Smooth muscle cell (in vitro differentiated cells): ENCODE results near the gene LALBA. TPM values are rescaled to one million over a fixed set of nuclear protein-coding genes. Genes with fewer than 3 reads are reported as not detected.

ENCODE experiments used
- DNase-seq: peaks from one replicate; lab custom pipeline; 2025; ENCODE audit not compliant: unreplicated experiment; lab: John Stamatoyannopoulos, UW
- H2AFZ ChIP-seq: fragments of 200-600 bp; sonication (generic); 2 replicates; pipeline ENCODE4 v1.6.0; 2016; ENCODE audit warnings: antibody characterized with exemption, low read depth, mild to moderate bottlenecking
- H3F3A ChIP-seq: fragments of 200-600 bp; sonication (generic); 2 replicates; pipeline ENCODE4 v1.6.0; 2017; ENCODE audit warnings: antibody characterized with exemption, low read depth
- H3K27ac ChIP-seq: fragments of 200-600 bp; sonication (generic); 2 replicates; pipeline ENCODE4 v1.5.1; 2016; ENCODE audit warnings: low read depth, mild to moderate bottlenecking
- H3K27me3 ChIP-seq: fragments of 200-600 bp; sonication (generic); 2 replicates; pipeline ENCODE4 v1.6.1; 2016; ENCODE audit warnings: low read depth, mild to moderate bottlenecking
- H3K36me3 ChIP-seq: fragments of 200-600 bp; sonication (generic); 2 replicates; pipeline ENCODE4 v1.5.1; 2016; ENCODE audit warnings: low read depth
- H3K4me1 ChIP-seq: fragments of 200-600 bp; sonication (generic); 2 replicates; pipeline ENCODE4 v1.5.1; 2016; ENCODE audit warnings: low read depth
- H3K4me2 ChIP-seq: fragments of 200-600 bp; sonication (generic); 2 replicates; pipeline ENCODE4 v1.6.0; 2016; ENCODE audit warnings: mild to moderate bottlenecking
- H3K4me3 ChIP-seq: fragments of 200-600 bp; sonication (generic); 2 replicates; pipeline ENCODE4 v1.5.1; 2016; ENCODE audit warnings: mild to moderate bottlenecking
- H3K79me2 ChIP-seq: fragments of 200-600 bp; sonication (generic); 2 replicates; pipeline ENCODE4 v1.6.0; 2016; ENCODE audit warnings: low read depth, mild to moderate bottlenecking
- H3K9ac ChIP-seq: fragments of 200-600 bp; sonication (generic); 2 replicates; pipeline ENCODE4 v1.6.0; 2016; ENCODE audit warnings: low read depth
- H3K9me3 ChIP-seq: fragments of 200-600 bp; sonication (generic); replicated peaks from 2 replicates; pipeline ENCODE4 v1.5.1; 2016; ENCODE audit warnings: low read depth
- H4K20me1 ChIP-seq: fragments of 200-600 bp; sonication (generic); 2 replicates; pipeline ENCODE4 v1.6.0; 2016; ENCODE audit warnings: low read depth
- WGBS: methylation state at CpG from one replicate; pipeline ENCODE4 v1.1.7; 2016; ENCODE audit warnings: low lambda C conversion rate; 5-methylcytosine and 5-hydroxymethylcytosine counted together
- polyA plus RNA-seq: library from polyadenylated mRNA; unstranded; fragments of >200 nt; fragmentation: Nextera tagmentation; extraction: Ambion mirVana; gene quantifications from 2 replicates; pipeline ENCODE4 v1.2.1, GENCODE V29; 2016
- total RNA-seq: library from RNA; depleted of rRNA; stranded (reverse); fragments of >200 nt; gene quantifications from 2 replicates; pipeline ENCODE4 v1.2.3, GENCODE V29; 2014
- TF ChIP-seq, protein P1 (sequence below): fragments of 200-600 bp; sonication (generic); IDR thresholded peaks from 2 replicates; pipeline ENCODE4 v1.5.1; 2017; ENCODE audit warnings: borderline replicate concordance, mild to moderate bottlenecking, antibody characterized with exemption; ENCODE audit not compliant: insufficient read depth, poor library complexity, severe bottlenecking

The LALBA gene
- total and polyA plus RNA-seq, 2 experiments from 2014 or later, result not detected

DNA sequence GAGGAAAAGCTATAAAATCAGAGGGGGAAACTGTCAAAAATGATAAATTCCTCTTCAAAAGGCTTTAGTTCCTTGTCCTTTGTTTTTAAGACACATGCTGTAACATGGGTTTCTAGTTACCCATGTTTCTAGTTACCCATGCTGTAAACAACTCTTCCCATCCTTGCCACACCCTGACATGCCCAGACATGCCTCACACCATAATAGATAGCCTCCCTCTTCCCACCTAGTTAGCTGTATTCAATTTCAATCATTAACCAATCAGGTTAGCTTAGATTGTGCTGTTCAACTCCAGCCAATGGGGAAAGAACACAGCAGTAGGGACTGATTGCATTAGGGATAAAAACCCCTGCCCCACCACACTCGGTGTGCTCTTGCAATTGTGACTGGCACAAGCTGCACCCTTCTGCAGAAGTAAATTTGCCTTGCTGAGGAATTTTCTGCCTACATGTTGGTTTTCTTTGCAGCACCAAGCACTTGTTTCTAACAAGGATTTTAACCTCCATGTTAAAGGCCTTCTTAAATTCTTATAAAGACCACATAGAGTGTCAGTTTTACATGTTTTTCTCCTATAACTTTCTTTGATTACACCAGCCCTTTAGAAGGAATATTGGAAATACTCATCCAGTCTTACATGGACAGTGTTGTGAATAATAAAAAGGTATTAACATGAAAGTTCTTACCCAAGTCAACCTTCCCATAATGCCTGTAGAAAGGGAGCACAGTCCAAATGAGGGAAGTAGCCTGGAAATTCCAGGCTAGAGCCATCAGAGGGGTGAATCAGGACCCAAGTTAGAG is 32.5 kb upstream of the LALBA start:
- TF ChIP-seq, protein P1, sequence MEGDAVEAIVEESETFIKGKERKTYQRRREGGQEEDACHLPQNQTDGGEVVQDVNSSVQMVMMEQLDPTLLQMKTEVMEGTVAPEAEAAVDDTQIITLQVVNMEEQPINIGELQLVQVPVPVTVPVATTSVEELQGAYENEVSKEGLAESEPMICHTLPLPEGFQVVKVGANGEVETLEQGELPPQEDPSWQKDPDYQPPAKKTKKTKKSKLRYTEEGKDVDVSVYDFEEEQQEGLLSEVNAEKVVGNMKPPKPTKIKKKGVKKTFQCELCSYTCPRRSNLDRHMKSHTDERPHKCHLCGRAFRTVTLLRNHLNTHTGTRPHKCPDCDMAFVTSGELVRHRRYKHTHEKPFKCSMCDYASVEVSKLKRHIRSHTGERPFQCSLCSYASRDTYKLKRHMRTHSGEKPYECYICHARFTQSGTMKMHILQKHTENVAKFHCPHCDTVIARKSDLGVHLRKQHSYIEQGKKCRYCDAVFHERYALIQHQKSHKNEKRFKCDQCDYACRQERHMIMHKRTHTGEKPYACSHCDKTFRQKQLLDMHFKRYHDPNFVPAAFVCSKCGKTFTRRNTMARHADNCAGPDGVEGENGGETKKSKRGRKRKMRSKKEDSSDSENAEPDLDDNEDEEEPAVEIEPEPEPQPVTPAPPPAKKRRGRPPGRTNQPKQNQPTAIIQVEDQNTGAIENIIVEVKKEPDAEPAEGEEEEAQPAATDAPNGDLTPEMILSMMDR, result no peak
- 67% methylated on average over 1 of the region's 1 CpG for whole genome bisulfite sequencing
- H3K4me1 ChIP-seq, result peaks cover 4% of the 10 kb centered on the region

GRCh38 chr12:48601013-48601756 is 31.3 kb upstream of the LALBA start:
- WGBS, result 72% methylated on average over 11 of the region's 11 CpGs
- Histone ChIP-seq H3K9me3 (no peaks in the 10 kb centered on the region), H4K20me1 (no peaks in the 10 kb centered on the region), H3K36me3 (no peaks in the 10 kb centered on the region), H3K27me3 (no peaks in the 10 kb centered on the region), H3K79me2 (no peaks in the 10 kb centered on the region), H3K4me3 (no peak overlapping the region), H3F3A (no peaks in the 10 kb centered on the region), H2AFZ (no peak overlapping the region), H3K27ac (no peak overlapping the region), H3K9ac (peak overlapping the region; percentile 53), H3K4me1 (peaks cover 4% of the 10 kb centered on the region), H3K4me2 (no peak overlapping the region)
- DNase-seq, result no peak
- TF ChIP-seq, protein P1, result no peak

More for the DNA sequence above, 32.5 kb upstream of the LALBA start:
- no peak overlapping the region for H3K4me2 ChIP-seq
- H3F3A ChIP-seq, result no peaks in the 10 kb centered on the region
- peak overlapping the region; percentile 71 for H2AFZ ChIP-seq
- H4K20me1 ChIP-seq, result no peaks in the 10 kb centered on the region
- H3K27me3 ChIP-seq, result no peaks in the 10 kb centered on the region
- no peaks in the 10 kb centered on the region for H3K79me2 ChIP-seq
- H3K27ac ChIP-seq, result peak overlapping the region; percentile 69
- H3K36me3 ChIP-seq, result no peaks in the 10 kb centered on the region
- H3K4me3 ChIP-seq, result no peak overlapping the region
- DNase-seq, result no peak
- no peaks in the 10 kb centered on the region for H3K9me3 ChIP-seq
- H3K9ac ChIP-seq, result peak overlapping the region; percentile 53

DNA sequence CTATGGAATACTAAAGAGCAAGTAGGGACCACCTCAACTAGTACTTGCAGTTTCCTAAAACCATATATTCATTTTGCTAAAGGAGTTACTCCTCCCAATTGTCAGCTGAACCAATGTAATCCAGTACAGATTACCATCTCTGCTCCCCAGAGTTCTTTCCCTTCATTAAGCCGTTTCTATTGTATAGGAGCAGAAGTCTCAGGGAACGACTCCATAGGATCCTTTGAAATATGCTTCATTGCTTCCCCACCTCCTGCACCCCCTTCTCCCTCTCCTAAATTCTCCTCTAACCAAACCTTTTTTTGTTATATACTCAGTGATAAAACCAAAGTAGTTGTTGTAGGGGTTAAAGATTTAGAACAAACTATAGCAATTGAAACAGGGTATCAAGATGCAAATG is 30.7 kb upstream of the LALBA start:
- 75% methylated on average over 2 of the region's 2 CpGs for WGBS
- DNase-seq, result no peak
- Histone ChIP-seq H3K79me2 (no peaks in the 10 kb centered on the region), H2AFZ (no peak overlapping the region), H4K20me1 (no peaks in the 10 kb centered on the region), H3K9me3 (no peaks in the 10 kb centered on the region), H3K27me3 (no peaks in the 10 kb centered on the region), H3K4me1 (peaks cover 4% of the 10 kb centered on the region), H3K36me3 (no peaks in the 10 kb centered on the region), H3K27ac (no peak overlapping the region), H3K4me2 (no peak overlapping the region), H3F3A (no peaks in the 10 kb centered on the region), H3K4me3 (no peak overlapping the region), H3K9ac (no peak overlapping the region)
- TF ChIP-seq, protein P1, result no peak
